ENCODE data around the gene CDAN1. TPM values are rescaled to one million over a fixed set of nuclear protein-coding genes. Genes with fewer than 3 reads are reported as not detected.

The CDAN1 gene
- total RNA-seq, 4 donors from 2014 or later, result 10.0 to 37.0 (median 13.6) TPM

- Histone ChIP-seq H3K27ac (no peak overlapping the region), H3K4me3 (no peak overlapping the region), H3K36me3 (no peaks in the 10 kb centered on the region), H3K4me1 (no peaks in the 10 kb centered on the region), H3K27me3 (no peaks in the 10 kb centered on the region), H3K9me3 (no peaks in the 10 kb centered on the region)
- TF ChIP-seq POLR2A (IDR thresholded peaks at IDR 0.05) (no peak), CTCF (IDR thresholded peaks at IDR 0.05) (no peak), POLR2AphosphoS5 (IDR thresholded peaks at IDR 0.05) (no peak), EP300 (IDR thresholded peaks at IDR 0.05; ENCODE audit: low read depth) (no peak)
- DNase-seq, result no peak
- intact Hi-C loops (cut with DNase I; ENCODE audit: low total_unique reads) (no loop called here), in situ Hi-C loops (cut with MboI; ENCODE audit: low pct_ligation_motif_present in 1 of 4, low pct_unique_long_range_greater_than_20kb in 1 of 4, low sequenced_read_pairs in 3 of 4) (no loop called here)
- 90 to 94% methylated on average over 9 to 10 of the region's 10 CpGs for WGBS, 2 donors (ENCODE audit: low coverage in 1 of 2)
Measured at GRCh38 chr15:42694398-42694797, 42.5 kb downstream of the CDAN1 start.

- WGBS, 2 donors (ENCODE audit: low coverage in 1 of 2), result 97% methylated on average over 5 of the region's 6 CpGs; no CpG with 5 or more reads in 1 of the 2 donors
- Histone ChIP-seq H3K27ac (no peak overlapping the region), H3K36me3 (no peaks in the 10 kb centered on the region), H3K27me3 (no peaks in the 10 kb centered on the region), H3K4me1 (no peaks in the 10 kb centered on the region), H3K4me3 (no peak overlapping the region), H3K9me3 (no peaks in the 10 kb centered on the region)
- TF ChIP-seq POLR2A (IDR thresholded peaks at IDR 0.05), result no peak
- in situ Hi-C loops (cut with MboI; ENCODE audit: low pct_ligation_motif_present in 1 of 4, low pct_unique_long_range_greater_than_20kb in 1 of 4, low sequenced_read_pairs in 3 of 4), result no loop called here
- DNase-seq, result no peak
- intact Hi-C loops (cut with DNase I; ENCODE audit: low total_unique reads), result no loop called here
Measured at GRCh38 chr15:42693942-42694341, 43.0 kb downstream of the CDAN1 start.

- no peak for DNase-seq
- WGBS, 2 donors (ENCODE audit: low coverage in 1 of 2), result 94% methylated on average over 5 of the region's 6 CpGs; no CpG with 5 or more reads in 1 of the 2 donors
- no peaks in the 10 kb centered on the region for H3K4me1 ChIP-seq
- no peak overlapping the region for H3K27ac ChIP-seq
- intact Hi-C loops (cut with DNase I; ENCODE audit: low total_unique reads), result no loop called here
- H3K27me3 ChIP-seq, result no peaks in the 10 kb centered on the region
- H3K36me3 ChIP-seq, result no peaks in the 10 kb centered on the region
- no peak for TF ChIP-seq POLR2A (IDR thresholded peaks at IDR 0.05)
- TF ChIP-seq CTCF (IDR thresholded peaks at IDR 0.05), result no peak
- TF ChIP-seq EP300 (IDR thresholded peaks at IDR 0.05; ENCODE audit: low read depth), result no peak
- TF ChIP-seq POLR2AphosphoS5 (IDR thresholded peaks at IDR 0.05), result no peak
- no peak overlapping the region for H3K4me3 ChIP-seq
- in situ Hi-C loops (cut with MboI; ENCODE audit: low pct_ligation_motif_present in 1 of 4, low pct_unique_long_range_greater_than_20kb in 1 of 4, low sequenced_read_pairs in 3 of 4), result no loop called here
- no peaks in the 10 kb centered on the region for H3K9me3 ChIP-seq
Measured at GRCh38 chr15:42693496-42693895, 43.4 kb downstream of the CDAN1 start.

- H3K36me3 ChIP-seq, result no peaks in the 10 kb centered on the region
- H3K27ac ChIP-seq, result no peak overlapping the region
- TF ChIP-seq POLR2A (IDR thresholded peaks at IDR 0.05) (no peak), POLR2AphosphoS5 (IDR thresholded peaks at IDR 0.05) (no peak), CTCF (IDR thresholded peaks at IDR 0.05) (no peak), EP300 (IDR thresholded peaks at IDR 0.05; ENCODE audit: low read depth) (no peak)
- no peaks in the 10 kb centered on the region for H3K4me1 ChIP-seq
- H3K4me3 ChIP-seq, result no peak overlapping the region
- intact Hi-C loops (cut with DNase I; ENCODE audit: low total_unique reads), result no loop called here
- in situ Hi-C loops (cut with MboI; ENCODE audit: low pct_ligation_motif_present in 1 of 4, low pct_unique_long_range_greater_than_20kb in 1 of 4, low sequenced_read_pairs in 3 of 4), result no loop called here
- H3K9me3 ChIP-seq, result no peaks in the 10 kb centered on the region
- no peak for DNase-seq
- WGBS, 2 donors (ENCODE audit: low coverage in 1 of 2), result 86% methylated on average over 4 of the region's 4 CpGs; no CpG with 5 or more reads in 1 of the 2 donors
- H3K27me3 ChIP-seq, result no peaks in the 10 kb centered on the region
Measured at GRCh38 chr15:42692997-42693396, 43.9 kb downstream of the CDAN1 start.

GRCh38 chr15:42692536-42692935 lies 44.4 kb downstream of the CDAN1 start:
- no peak overlapping the region for H3K27ac ChIP-seq
- intact Hi-C loops (cut with DNase I; ENCODE audit: low total_unique reads), result no loop called here
- no peaks in the 10 kb centered on the region for H3K4me1 ChIP-seq
- WGBS, 2 donors (ENCODE audit: low coverage in 1 of 2), result 75% methylated on average over 1 of the region's 1 CpG; no CpG with 5 or more reads in 1 of the 2 donors
- H3K4me3 ChIP-seq, result no peak overlapping the region
- no peak for TF ChIP-seq EP300 (IDR thresholded peaks at IDR 0.05; ENCODE audit: low read depth)
- TF ChIP-seq POLR2A (IDR thresholded peaks at IDR 0.05), result no peak
- TF ChIP-seq POLR2AphosphoS5 (IDR thresholded peaks at IDR 0.05), result no peak
- H3K27me3 ChIP-seq, result no peaks in the 10 kb centered on the region
- peaks cover 0 to 3% (median 0%) of the 10 kb centered on the region in 4 donors for H3K36me3 ChIP-seq
- DNase-seq, result no peak
- in situ Hi-C loops (cut with MboI; ENCODE audit: low pct_ligation_motif_present in 1 of 4, low pct_unique_long_range_greater_than_20kb in 1 of 4, low sequenced_read_pairs in 3 of 4), result no loop called here
- no peaks in the 10 kb centered on the region for H3K9me3 ChIP-seq

Measured in transverse colon (tissue), 4 donors.